ENCODE measurements around the gene FUCA1. TPM values are rescaled to one million over a fixed set of nuclear protein-coding genes. Genes with fewer than 3 reads are reported as not detected.
A peak's percentile ranks its signal among the peaks of the same experiment; 100 is the strongest.

Gene FUCA1
- polyA plus RNA-seq, 3 donors, result 24.2 to 97.7 (median 96.6) TPM

DNA sequence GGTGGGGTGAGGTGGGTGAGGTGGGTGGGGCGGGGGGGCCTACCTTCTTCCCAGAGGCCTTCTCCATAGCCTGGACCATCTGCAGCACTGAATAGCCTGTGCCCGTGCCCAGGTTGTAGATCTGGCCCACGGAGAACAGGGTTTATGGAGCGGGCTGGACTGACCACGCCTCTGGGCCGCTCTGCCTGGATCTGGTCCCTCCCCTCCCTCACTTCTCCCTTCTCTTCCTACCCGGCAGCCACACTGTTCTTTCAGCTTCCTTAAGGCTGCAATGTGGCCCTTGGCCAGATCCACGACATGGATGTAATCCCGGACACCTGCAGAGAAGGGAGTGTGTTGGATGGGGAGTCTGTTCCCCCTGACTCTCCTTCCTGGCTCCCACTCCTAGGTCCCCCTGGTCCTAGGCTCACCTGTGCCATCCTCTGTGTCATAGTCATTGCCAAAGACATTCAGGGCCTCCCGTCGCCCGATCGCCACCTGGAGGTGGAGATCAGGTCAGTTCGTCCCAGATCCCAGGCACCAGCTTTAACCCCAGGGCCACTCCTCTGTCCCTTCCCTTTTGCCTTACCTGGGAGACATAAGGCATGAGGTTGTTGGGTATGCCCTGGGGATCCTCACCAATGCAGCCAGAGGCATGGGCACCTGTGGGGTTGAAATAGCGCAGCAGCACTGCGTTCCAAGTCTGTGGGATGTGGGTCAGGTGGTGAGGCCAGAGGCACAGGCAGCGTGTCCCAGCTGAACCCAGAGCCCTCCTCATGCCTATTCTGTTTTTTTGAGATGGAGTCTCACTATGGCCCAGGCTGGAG, 71.4 kb downstream of the FUCA1 start:
- Mint-ChIP-seq H3K4me3 (no peak overlapping the region), H3K9me3 (peaks cover 0 to 2% (median 0%) of the 10 kb centered on the region in 7 donors), H3K27ac (peak overlapping the region in 5 of 7 donors; percentile 15 to 84 (median 56)), H3K36me3 (peaks cover 26 to 54% of the 10 kb centered on the region in 2 donors), H3K27me3 (ENCODE audit: low read depth in 3 of 3) (peaks cover 0 to 3% (median 0%) of the 10 kb centered on the region in 3 donors), H3K4me1 (peaks cover 31% of the 10 kb centered on the region)
- 90% methylated on average over 6 of the region's 17 CpGs for WGBS (ENCODE audit: insufficient coverage)
- TF ChIP-seq, protein P1, sequence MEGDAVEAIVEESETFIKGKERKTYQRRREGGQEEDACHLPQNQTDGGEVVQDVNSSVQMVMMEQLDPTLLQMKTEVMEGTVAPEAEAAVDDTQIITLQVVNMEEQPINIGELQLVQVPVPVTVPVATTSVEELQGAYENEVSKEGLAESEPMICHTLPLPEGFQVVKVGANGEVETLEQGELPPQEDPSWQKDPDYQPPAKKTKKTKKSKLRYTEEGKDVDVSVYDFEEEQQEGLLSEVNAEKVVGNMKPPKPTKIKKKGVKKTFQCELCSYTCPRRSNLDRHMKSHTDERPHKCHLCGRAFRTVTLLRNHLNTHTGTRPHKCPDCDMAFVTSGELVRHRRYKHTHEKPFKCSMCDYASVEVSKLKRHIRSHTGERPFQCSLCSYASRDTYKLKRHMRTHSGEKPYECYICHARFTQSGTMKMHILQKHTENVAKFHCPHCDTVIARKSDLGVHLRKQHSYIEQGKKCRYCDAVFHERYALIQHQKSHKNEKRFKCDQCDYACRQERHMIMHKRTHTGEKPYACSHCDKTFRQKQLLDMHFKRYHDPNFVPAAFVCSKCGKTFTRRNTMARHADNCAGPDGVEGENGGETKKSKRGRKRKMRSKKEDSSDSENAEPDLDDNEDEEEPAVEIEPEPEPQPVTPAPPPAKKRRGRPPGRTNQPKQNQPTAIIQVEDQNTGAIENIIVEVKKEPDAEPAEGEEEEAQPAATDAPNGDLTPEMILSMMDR (IDR thresholded peaks at IDR 0.05), result no peak
- peaks cover 23% of the 10 kb centered on the region for H3K79me2 ChIP-seq (ENCODE audit: insufficient read depth, low read length)
- no peak overlapping the region for H3K9ac ChIP-seq (ENCODE audit: insufficient read depth, low read length, poor library complexity, severe bottlenecking)
- H3K4me1 ChIP-seq (ENCODE audit: control insufficient read depth in 1 of 2, insufficient read depth in 2 of 2, low read length in 2 of 2), result peaks cover 30 to 45% of the 10 kb centered on the region in 2 donors
- DNase-seq, result no peak
- peaks cover 33 to 54% of the 10 kb centered on the region in 2 donors for H3K36me3 ChIP-seq (replicated peaks in 1 of 2; ENCODE audit: control insufficient read depth in 1 of 2, insufficient read depth in 2 of 2, low read length in 2 of 2)
- no peak overlapping the region for H3K4me3 ChIP-seq (replicated peaks in 1 of 3; ENCODE audit: low read depth in 2 of 3, low read length in 3 of 3)
- no peak overlapping the region for H3K4me2 ChIP-seq (replicated peaks; ENCODE audit: extremely low read depth, low read length, poor library complexity, severe bottlenecking)
- peaks cover 17% of the 10 kb centered on the region for H4K20me1 ChIP-seq (ENCODE audit: insufficient read depth, low read length)
- no peak overlapping the region for H2AFZ ChIP-seq (ENCODE audit: insufficient read depth, low read depth, low read length, poor library complexity, severe bottlenecking)
- no peaks in the 10 kb centered on the region for H3K27me3 ChIP-seq (ENCODE audit: control insufficient read depth in 2 of 2, insufficient read depth in 2 of 2, low read length in 2 of 2)
- H3K27ac ChIP-seq (ENCODE audit: low read depth in 1 of 2, low read length in 2 of 2), result no peak overlapping the region
- no peaks in the 10 kb centered on the region for H3K9me3 ChIP-seq (replicated peaks in 1 of 2; ENCODE audit: control insufficient read depth in 1 of 2, insufficient read depth in 1 of 2, low read length in 2 of 2)
- intact Hi-C loops (cut with micrococcal nuclease), result no loop called here

DNA sequence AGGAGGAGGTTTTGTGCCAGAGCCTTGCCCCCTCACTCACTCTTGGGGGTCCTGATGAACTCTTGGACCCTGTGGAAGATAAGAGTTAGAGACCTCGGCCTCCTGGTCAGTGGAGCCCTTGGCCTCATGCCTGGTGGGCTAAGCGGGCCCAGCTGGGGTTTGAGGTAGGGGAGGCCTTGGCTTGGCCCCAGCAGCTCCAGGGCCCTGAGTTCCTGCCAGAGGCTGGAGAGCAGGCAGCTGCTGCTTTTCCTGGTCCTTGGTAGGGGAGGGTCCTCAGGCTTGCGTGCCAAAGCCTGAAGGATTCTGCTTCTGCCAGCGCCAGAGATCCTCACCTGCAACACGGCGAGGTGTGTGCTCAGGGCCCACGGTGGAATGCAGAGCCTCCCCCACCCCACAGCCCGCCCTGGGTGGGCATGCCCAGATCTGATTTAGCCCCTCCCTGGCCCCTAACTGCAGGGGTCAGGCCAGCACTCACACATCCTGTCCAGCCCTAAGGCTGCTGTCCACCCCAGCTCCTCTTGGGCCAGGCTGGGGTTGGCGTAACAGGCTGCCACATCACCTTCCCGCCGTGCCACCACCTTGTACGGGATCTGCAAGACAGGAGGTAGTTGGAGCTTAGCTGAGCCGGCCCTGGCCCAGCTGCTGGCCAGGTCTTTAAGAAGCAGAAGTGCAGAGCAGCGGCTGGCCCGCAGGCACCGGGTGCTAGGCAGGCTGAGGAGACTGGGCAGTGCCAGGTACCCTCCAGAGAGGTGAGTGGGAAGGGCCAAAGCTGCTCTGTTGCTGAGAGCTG, 72.2 kb downstream of the FUCA1 start:
- no peak overlapping the region for H3K9ac ChIP-seq (ENCODE audit: insufficient read depth, low read length, poor library complexity, severe bottlenecking)

More for the DNA sequence above, 72.2 kb downstream of the FUCA1 start:
- peaks cover 28 to 42% of the 10 kb centered on the region in 2 donors for H3K4me1 ChIP-seq (ENCODE audit: control insufficient read depth in 1 of 2, insufficient read depth in 2 of 2, low read length in 2 of 2)
- H2AFZ ChIP-seq (ENCODE audit: insufficient read depth, low read depth, low read length, poor library complexity, severe bottlenecking), result no peak overlapping the region
- H3K27ac ChIP-seq (ENCODE audit: low read depth in 1 of 2, low read length in 2 of 2), result no peak overlapping the region
- peaks cover 26 to 54% of the 10 kb centered on the region in 2 donors for H3K36me3 Mint-ChIP-seq
- TF ChIP-seq, protein P1 (IDR thresholded peaks at IDR 0.05), result no peak
- peaks cover 0 to 3% (median 0%) of the 10 kb centered on the region in 3 donors for H3K27me3 Mint-ChIP-seq (ENCODE audit: low read depth in 3 of 3)
- peaks cover 0 to 3% (median 0%) of the 10 kb centered on the region in 7 donors for H3K9me3 Mint-ChIP-seq
- H3K4me3 Mint-ChIP-seq, result no peak overlapping the region
- H3K4me2 ChIP-seq (replicated peaks; ENCODE audit: extremely low read depth, low read length, poor library complexity, severe bottlenecking), result no peak overlapping the region
- no peak overlapping the region for H3K27ac Mint-ChIP-seq
- H4K20me1 ChIP-seq (ENCODE audit: insufficient read depth, low read length), result peaks cover 19% of the 10 kb centered on the region
- peaks cover 31% of the 10 kb centered on the region for H3K79me2 ChIP-seq (ENCODE audit: insufficient read depth, low read length)
- peaks cover 33 to 54% of the 10 kb centered on the region in 2 donors for H3K36me3 ChIP-seq (replicated peaks in 1 of 2; ENCODE audit: control insufficient read depth in 1 of 2, insufficient read depth in 2 of 2, low read length in 2 of 2)
- no peak for DNase-seq
- no peaks in the 10 kb centered on the region for H3K27me3 ChIP-seq (ENCODE audit: control insufficient read depth in 2 of 2, insufficient read depth in 2 of 2, low read length in 2 of 2)
- no peaks in the 10 kb centered on the region for H3K9me3 ChIP-seq (replicated peaks in 1 of 2; ENCODE audit: control insufficient read depth in 1 of 2, insufficient read depth in 1 of 2, low read length in 2 of 2)
- H3K4me1 Mint-ChIP-seq, result peaks cover 29% of the 10 kb centered on the region
- WGBS (ENCODE audit: insufficient coverage), result 96% methylated on average over 15 of the region's 16 CpGs
- no peak overlapping the region for H3K4me3 ChIP-seq (replicated peaks in 1 of 3; ENCODE audit: low read depth in 2 of 3, low read length in 3 of 3)
- intact Hi-C loops (cut with micrococcal nuclease), result no loop called here

Data from CD14-positive monocyte (primary cell).